ENCODE results near the gene VAMP3. TPM values are rescaled to one million over a fixed set of nuclear protein-coding genes. Genes with fewer than 3 reads are reported as not detected.

VAMP3 gene
- total and polyA plus RNA-seq, 2 experiments from 2014 or later: 51.2 to 68.4 TPM

GRCh38 chr1:7729761-7730160 is 41.3 kb upstream of the VAMP3 start:
- TF ChIP-seq, protein P1, sequence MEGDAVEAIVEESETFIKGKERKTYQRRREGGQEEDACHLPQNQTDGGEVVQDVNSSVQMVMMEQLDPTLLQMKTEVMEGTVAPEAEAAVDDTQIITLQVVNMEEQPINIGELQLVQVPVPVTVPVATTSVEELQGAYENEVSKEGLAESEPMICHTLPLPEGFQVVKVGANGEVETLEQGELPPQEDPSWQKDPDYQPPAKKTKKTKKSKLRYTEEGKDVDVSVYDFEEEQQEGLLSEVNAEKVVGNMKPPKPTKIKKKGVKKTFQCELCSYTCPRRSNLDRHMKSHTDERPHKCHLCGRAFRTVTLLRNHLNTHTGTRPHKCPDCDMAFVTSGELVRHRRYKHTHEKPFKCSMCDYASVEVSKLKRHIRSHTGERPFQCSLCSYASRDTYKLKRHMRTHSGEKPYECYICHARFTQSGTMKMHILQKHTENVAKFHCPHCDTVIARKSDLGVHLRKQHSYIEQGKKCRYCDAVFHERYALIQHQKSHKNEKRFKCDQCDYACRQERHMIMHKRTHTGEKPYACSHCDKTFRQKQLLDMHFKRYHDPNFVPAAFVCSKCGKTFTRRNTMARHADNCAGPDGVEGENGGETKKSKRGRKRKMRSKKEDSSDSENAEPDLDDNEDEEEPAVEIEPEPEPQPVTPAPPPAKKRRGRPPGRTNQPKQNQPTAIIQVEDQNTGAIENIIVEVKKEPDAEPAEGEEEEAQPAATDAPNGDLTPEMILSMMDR (IDR thresholded peaks at IDR 0.05; ENCODE audit: low read depth, low read length): no peak
- H3K9me3 ChIP-seq (ENCODE audit: low read depth): no peaks in the 10 kb centered on the region
- no peak overlapping the region for H3K4me3 ChIP-seq

DNA sequence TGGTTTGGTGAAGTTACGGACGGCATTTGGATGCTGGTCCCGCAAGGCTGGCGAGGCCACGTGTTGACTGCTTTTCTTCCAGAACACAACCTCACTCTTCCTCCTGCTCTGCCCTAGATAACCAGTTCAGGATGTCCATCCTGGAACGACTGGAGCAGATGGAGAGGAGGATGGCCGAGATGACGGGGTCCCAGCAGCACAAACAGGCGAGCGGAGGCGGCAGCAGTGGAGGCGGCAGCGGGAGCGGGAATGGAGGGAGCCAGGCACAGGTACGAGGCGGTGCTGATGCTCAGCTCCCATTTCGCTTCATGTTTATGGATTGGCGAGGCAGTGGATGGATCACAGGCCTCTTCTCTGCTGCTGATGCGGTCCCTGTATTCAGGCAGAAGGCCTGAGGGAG is 38.8 kb upstream of the VAMP3 start:
- DNase-seq (ENCODE audit: low read depth in 1 of 2, low spot score in 1 of 2): no peak
- Histone ChIP-seq H3K4me3 (no peak overlapping the region), H3K27me3 (no peaks in the 10 kb centered on the region), H3K4me1 (ENCODE audit: low read depth) (no peaks in the 10 kb centered on the region), H3K9me3 (ENCODE audit: low read depth) (no peaks in the 10 kb centered on the region), H3K27ac (no peak overlapping the region), H3K36me3 (no peaks in the 10 kb centered on the region)
- TF ChIP-seq, protein P1 (IDR thresholded peaks at IDR 0.05; ENCODE audit: low read depth, low read length): no peak

More at GRCh38 chr1:7729761-7730160, 41.3 kb upstream of the VAMP3 start:
- Histone ChIP-seq H3K27ac (no peak overlapping the region), H3K27me3 (no peaks in the 10 kb centered on the region), H3K4me1 (ENCODE audit: low read depth) (no peaks in the 10 kb centered on the region), H3K36me3 (no peaks in the 10 kb centered on the region)
- no peak for DNase-seq (ENCODE audit: low read depth in 1 of 2, low spot score in 1 of 2)

GRCh38 chr1:7733276-7733675 is 37.8 kb upstream of the VAMP3 start:
- H3K27ac ChIP-seq: no peak overlapping the region
- no peak for DNase-seq (ENCODE audit: low read depth in 1 of 2, low spot score in 1 of 2)
- H3K4me1 ChIP-seq (ENCODE audit: low read depth): no peaks in the 10 kb centered on the region
- no peaks in the 10 kb centered on the region for H3K9me3 ChIP-seq (ENCODE audit: low read depth)
- H3K4me3 ChIP-seq: no peak overlapping the region
- TF ChIP-seq, protein P1 (IDR thresholded peaks at IDR 0.05; ENCODE audit: low read depth, low read length): no peak
- H3K27me3 ChIP-seq: no peaks in the 10 kb centered on the region
- H3K36me3 ChIP-seq: no peaks in the 10 kb centered on the region

DNA sequence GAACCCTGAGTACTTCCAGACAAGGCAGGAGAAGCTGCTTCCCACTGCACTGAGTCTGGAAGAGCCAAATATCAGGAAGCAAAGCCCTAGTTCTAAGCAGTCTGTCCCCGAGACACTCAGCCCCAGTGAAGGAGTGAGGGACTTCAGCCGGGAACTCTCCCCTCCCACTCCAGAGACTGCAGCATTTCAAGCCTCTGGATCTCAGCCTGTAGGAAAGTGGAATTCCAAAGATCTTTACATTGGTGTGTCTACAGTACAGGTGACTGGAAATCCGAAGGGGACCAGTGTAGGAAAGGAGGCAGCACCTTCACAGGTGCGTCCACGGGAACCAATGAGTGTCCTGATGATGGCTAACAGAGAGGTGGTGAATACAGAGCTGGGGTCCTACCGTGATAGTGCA is 33.1 kb upstream of the VAMP3 start:
- H3K27me3 ChIP-seq: no peaks in the 10 kb centered on the region
- H3K9me3 ChIP-seq (ENCODE audit: low read depth): no peaks in the 10 kb centered on the region
- no peaks in the 10 kb centered on the region for H3K36me3 ChIP-seq
- H3K4me3 ChIP-seq: no peak overlapping the region
- no peak for DNase-seq (ENCODE audit: low read depth in 1 of 2, low spot score in 1 of 2)
- no peaks in the 10 kb centered on the region for H3K4me1 ChIP-seq (ENCODE audit: low read depth)
- TF ChIP-seq, protein P1 (IDR thresholded peaks at IDR 0.05; ENCODE audit: low read depth, low read length): no peak
- no peak overlapping the region for H3K27ac ChIP-seq

DNA sequence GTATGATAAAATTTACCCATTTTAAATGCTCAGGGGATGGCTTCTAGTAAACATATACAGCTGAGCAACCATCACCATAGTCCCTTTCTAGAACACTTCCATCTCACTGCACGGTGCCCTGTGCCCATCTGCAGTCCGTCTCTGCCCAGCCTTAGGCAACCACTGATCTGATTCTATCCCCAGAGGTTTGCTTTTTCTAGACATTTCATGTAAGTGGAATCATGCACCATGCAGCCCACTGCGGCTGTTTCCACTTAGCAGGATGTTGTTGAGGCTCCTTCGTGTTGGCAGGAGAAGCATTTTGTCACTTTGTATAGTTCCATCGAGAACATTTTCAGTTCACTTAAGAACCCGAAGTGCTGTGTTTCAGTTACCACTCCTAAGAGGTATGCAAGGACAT is 27.8 kb upstream of the VAMP3 start:
- no peaks in the 10 kb centered on the region for H3K9me3 ChIP-seq (ENCODE audit: low read depth)
- H3K4me3 ChIP-seq: no peak overlapping the region
- no peaks in the 10 kb centered on the region for H3K4me1 ChIP-seq (ENCODE audit: low read depth)
- no peak for DNase-seq (ENCODE audit: low read depth in 1 of 2, low spot score in 1 of 2)
- H3K27me3 ChIP-seq: no peaks in the 10 kb centered on the region
- H3K36me3 ChIP-seq: no peaks in the 10 kb centered on the region
- H3K27ac ChIP-seq: no peak overlapping the region
- TF ChIP-seq, protein P1 (IDR thresholded peaks at IDR 0.05; ENCODE audit: low read depth, low read length): no peak

DNA sequence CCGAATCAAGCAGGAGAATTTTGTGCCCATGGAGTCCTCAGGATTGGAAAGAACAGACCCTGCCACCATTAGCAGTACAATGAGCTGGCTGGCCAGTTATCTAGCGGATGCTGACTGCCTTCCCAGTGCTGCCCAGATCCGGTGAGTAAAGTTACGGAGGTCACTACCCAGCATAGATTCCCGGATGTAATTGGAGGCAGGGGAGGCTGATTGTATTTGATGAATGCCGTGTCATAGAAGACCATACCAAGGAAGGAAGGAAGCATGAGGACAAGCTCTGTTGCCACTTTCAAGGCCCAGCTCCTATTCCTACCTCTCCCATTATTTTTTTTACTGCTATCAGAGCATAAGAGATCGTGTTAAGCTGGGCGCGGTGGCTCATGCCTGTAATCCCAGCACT is 26.2 kb upstream of the VAMP3 start:
- Histone ChIP-seq H3K4me1 (ENCODE audit: low read depth) (no peaks in the 10 kb centered on the region), H3K27me3 (no peaks in the 10 kb centered on the region), H3K9me3 (ENCODE audit: low read depth) (no peaks in the 10 kb centered on the region), H3K27ac (no peak overlapping the region), H3K4me3 (no peak overlapping the region), H3K36me3 (no peaks in the 10 kb centered on the region)
- TF ChIP-seq, protein P1 (IDR thresholded peaks at IDR 0.05; ENCODE audit: low read depth, low read length): no peak
- no peak for DNase-seq (ENCODE audit: low read depth in 1 of 2, low spot score in 1 of 2)

All from cardiac muscle cell (in vitro differentiated cells and primary cell).